Brain microvascular endothelial cell (primary cell): Measurements from ENCODE around the gene ROR1.

Experiments used
- DNase-seq: peaks from one replicate; pipeline ENCODE4 v3.0.0-alpha.2; 2020
- H3K27ac ChIP-seq: fragments of 250-450 bp; sonication (Bioruptor Pico); 2 replicates; pipeline ENCODE4 v1.5.1; 2020; ENCODE audit warnings: mild to moderate bottlenecking, moderate library complexity
- H3K27me3 ChIP-seq: fragments of 250-450 bp; sonication (Bioruptor Pico); replicated peaks from 2 replicates; pipeline ENCODE4 v1.5.1; 2020; ENCODE audit warnings: mild to moderate bottlenecking
- H3K36me3 ChIP-seq: fragments of 250-450 bp; sonication (Bioruptor Pico); replicated peaks from 2 replicates; pipeline ENCODE4 v1.5.1; 2020; ENCODE audit warnings: mild to moderate bottlenecking
- H3K4me3 ChIP-seq: 2 replicates; pipeline ENCODE4 v1.5.1; 2011; ENCODE audit warnings: low read depth, mild to moderate bottlenecking, control low read depth, low read length, moderate library complexity
- CTCF ChIP-seq: IDR thresholded peaks from 2 replicates; pipeline ENCODE4 v1.5.1; 2011; ENCODE audit warnings: low read depth, mild to moderate bottlenecking, moderate library complexity, low read length, control low read depth, inconsistent platforms; ENCODE audit errors: missing control alignments
- in situ Hi-C: cut with HindIII; loops from 2 replicates; pipeline ENCODE4 v1.10.0; 2017; ENCODE audit warnings: low sequenced_read_pairs, low pct_ligation_motif_present

The ROR1 gene

GRCh38 chr1:64127297-64127696 is 353.5 kb downstream of the ROR1 start:
- H3K36me3 ChIP-seq: no peaks in the 10 kb centered on the region
- no peak for DNase-seq
- H3K27ac ChIP-seq: no peak overlapping the region
- no peak for TF ChIP-seq CTCF
- no peak overlapping the region for H3K4me3 ChIP-seq
- in situ Hi-C loops: loop anchor here (25.0 kb wide), 1 partner anchor 440 kb away; no protein-coding TSS in a partner anchor
- H3K27me3 ChIP-seq: no peaks in the 10 kb centered on the region

GRCh38 chr1:64129701-64130100 is 355.9 kb downstream of the ROR1 start:
- Histone ChIP-seq H3K27me3 (no peaks in the 10 kb centered on the region), H3K27ac (no peak overlapping the region), H3K36me3 (no peaks in the 10 kb centered on the region), H3K4me3 (no peak overlapping the region)
- no peak for DNase-seq
- in situ Hi-C loops: loop anchor here (25.0 kb wide), 1 partner anchor 442 kb away; no protein-coding TSS in a partner anchor
- TF ChIP-seq CTCF: no peak

- H3K36me3 ChIP-seq: no peaks in the 10 kb centered on the region
- TF ChIP-seq CTCF: no peak
- in situ Hi-C loops: loop anchor here (25.0 kb wide), 1 partner anchor 444 kb away; no protein-coding TSS in a partner anchor
- H3K27ac ChIP-seq: no peak overlapping the region
- no peaks in the 10 kb centered on the region for H3K27me3 ChIP-seq
- H3K4me3 ChIP-seq: no peak overlapping the region
- DNase-seq: no peak
Observed at GRCh38 chr1:64131155-64131554, 357.3 kb downstream of the ROR1 start.

GRCh38 chr1:64133036-64133435 is 359.2 kb downstream of the ROR1 start:
- DNase-seq: peak; percentile 87
- in situ Hi-C loops: loop anchor here (25.0 kb wide), 1 partner anchor 446 kb away; no protein-coding TSS in a partner anchor
- TF ChIP-seq CTCF: no peak
- Histone ChIP-seq H3K27ac (peak overlapping the region; percentile 5), H3K36me3 (no peaks in the 10 kb centered on the region), H3K4me3 (no peak overlapping the region), H3K27me3 (no peaks in the 10 kb centered on the region)

GRCh38 chr1:64135462-64136223 is 361.8 kb downstream of the ROR1 start:
- H3K27ac ChIP-seq: no peak overlapping the region
- H3K36me3 ChIP-seq: no peaks in the 10 kb centered on the region
- TF ChIP-seq CTCF: no peak
- H3K4me3 ChIP-seq: no peak overlapping the region
- DNase-seq: no peak
- H3K27me3 ChIP-seq: no peaks in the 10 kb centered on the region
- in situ Hi-C loops: loop anchor here (25.0 kb wide), 1 partner anchor 448 kb away; no protein-coding TSS in a partner anchor
